HAP-1 (cell line): ENCODE results near the gene WWP2.

ENCODE experiments used
- DNase-seq, 2 experiments: peaks; one replicate each; pipeline ENCODE4 v3.0.0-alpha.2; 2016 to 2020; ENCODE audit warnings: low spot score in 2 of 2
- H3K27me3 ChIP-seq: fragments of 250-450 bp; sonication (Bioruptor Pico); 2 replicates; pipeline ENCODE4 v1.5.1; 2020; ENCODE audit warnings: low read depth, mild to moderate bottlenecking, moderate library complexity
- H3K36me3 ChIP-seq: fragments of 250-450 bp; sonication (Bioruptor Pico); replicated peaks from 2 replicates; pipeline ENCODE4 v1.5.1; 2020; ENCODE audit warnings: mild to moderate bottlenecking
- H3K4me1 ChIP-seq: fragments of 250-450 bp; sonication (Bioruptor Pico); 2 replicates; pipeline ENCODE4 v1.5.1; 2020; ENCODE audit warnings: mild to moderate bottlenecking
- H3K4me3 ChIP-seq: fragments of 250-450 bp; sonication (Bioruptor Pico); 2 replicates; pipeline ENCODE4 v1.5.1; 2020; ENCODE audit warnings: mild to moderate bottlenecking, moderate library complexity
- H3K9me3 ChIP-seq: fragments of 250-450 bp; sonication (Bioruptor Pico); 2 replicates; pipeline ENCODE4 v1.5.1; 2020; ENCODE audit warnings: mild to moderate bottlenecking, moderate library complexity
- in situ Hi-C: fragments of 300-500 bp; cut with MboI; formaldehyde crosslinking; loops from 3 replicates; pipeline ENCODE4 v1.14.3; 2020; ENCODE audit warnings: low sequenced_read_pairs, inconsistent platforms, mixed read lengths

The WWP2 gene

GRCh38 chr16:69934751-69935150 is 172.6 kb downstream of the WWP2 start:
- in situ Hi-C loops = loop anchor here (25.0 kb wide), 1 partner anchor 147 kb away; no protein-coding TSS in a partner anchor
- no peaks in the 10 kb centered on the region for H3K9me3 ChIP-seq
- H3K4me1 ChIP-seq = no peaks in the 10 kb centered on the region
- DNase-seq = no peak
- H3K27me3 ChIP-seq = no peaks in the 10 kb centered on the region
- no peak overlapping the region for H3K4me3 ChIP-seq
- H3K36me3 ChIP-seq = peaks cover 7% of the 10 kb centered on the region

DNA sequence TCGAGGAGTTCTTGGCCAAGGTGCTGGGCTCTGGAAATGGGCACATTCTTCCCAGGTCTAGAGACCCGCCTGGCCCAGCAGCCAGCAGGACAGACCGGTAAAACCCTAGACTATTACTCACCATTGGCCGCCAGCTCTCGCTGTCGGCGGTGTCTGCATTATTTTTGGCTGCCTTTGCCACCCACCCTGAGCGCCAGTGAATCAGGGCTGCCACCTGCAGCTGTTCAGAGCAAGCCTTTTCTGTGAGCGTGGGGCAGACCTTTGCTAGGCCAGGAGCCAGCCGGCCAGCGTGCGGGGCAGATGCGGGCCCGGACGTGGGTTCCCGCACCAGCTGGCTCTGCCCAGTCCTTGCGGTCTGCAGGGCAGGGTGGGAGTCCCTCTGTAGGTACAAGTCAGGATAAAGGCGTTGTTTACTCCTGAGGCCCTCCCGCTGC is 173.2 kb downstream of the WWP2 start:
- H3K27me3 ChIP-seq = no peaks in the 10 kb centered on the region
- H3K4me3 ChIP-seq = no peak overlapping the region
- H3K36me3 ChIP-seq = peaks cover 3% of the 10 kb centered on the region; the same call in 1 of the 2 replicates
- in situ Hi-C loops = loop anchor here (25.0 kb wide), 1 partner anchor 148 kb away; no protein-coding TSS in a partner anchor
- DNase-seq = no peak
- H3K9me3 ChIP-seq = no peaks in the 10 kb centered on the region
- no peaks in the 10 kb centered on the region for H3K4me1 ChIP-seq

GRCh38 chr16:69935740-69936139 is 173.6 kb downstream of the WWP2 start:
- Histone ChIP-seq H3K4me1 (no peaks in the 10 kb centered on the region), H3K9me3 (no peaks in the 10 kb centered on the region), H3K36me3 (peaks cover 3% of the 10 kb centered on the region; the same call in 1 of the 2 replicates), H3K27me3 (no peaks in the 10 kb centered on the region), H3K4me3 (no peak overlapping the region)
- DNase-seq = no peak
- in situ Hi-C loops = loop anchor here (25.0 kb wide), 1 partner anchor 148 kb away; no protein-coding TSS in a partner anchor

GRCh38 chr16:69936252-69936651 is 174.1 kb downstream of the WWP2 start:
- H3K4me3 ChIP-seq = no peak overlapping the region
- H3K27me3 ChIP-seq = no peaks in the 10 kb centered on the region
- H3K9me3 ChIP-seq = no peaks in the 10 kb centered on the region
- H3K4me1 ChIP-seq = no peaks in the 10 kb centered on the region
- DNase-seq = no peak
- H3K36me3 ChIP-seq = peaks cover 3% of the 10 kb centered on the region; the same call in 1 of the 2 replicates
- in situ Hi-C loops = loop anchor here (25.0 kb wide), 1 partner anchor 149 kb away; no protein-coding TSS in a partner anchor

- no peak overlapping the region for H3K4me3 ChIP-seq
- in situ Hi-C loops = loop anchor here (25.0 kb wide), 1 partner anchor 149 kb away; no protein-coding TSS in a partner anchor
- H3K4me1 ChIP-seq = no peaks in the 10 kb centered on the region
- no peaks in the 10 kb centered on the region for H3K9me3 ChIP-seq
- H3K36me3 ChIP-seq = peaks cover 3% of the 10 kb centered on the region; the same call in 1 of the 2 replicates
- DNase-seq = no peak
- no peaks in the 10 kb centered on the region for H3K27me3 ChIP-seq
These were observed 174.6 kb downstream of the WWP2 start for GRCh38 chr16:69936751-69937211.

DNA sequence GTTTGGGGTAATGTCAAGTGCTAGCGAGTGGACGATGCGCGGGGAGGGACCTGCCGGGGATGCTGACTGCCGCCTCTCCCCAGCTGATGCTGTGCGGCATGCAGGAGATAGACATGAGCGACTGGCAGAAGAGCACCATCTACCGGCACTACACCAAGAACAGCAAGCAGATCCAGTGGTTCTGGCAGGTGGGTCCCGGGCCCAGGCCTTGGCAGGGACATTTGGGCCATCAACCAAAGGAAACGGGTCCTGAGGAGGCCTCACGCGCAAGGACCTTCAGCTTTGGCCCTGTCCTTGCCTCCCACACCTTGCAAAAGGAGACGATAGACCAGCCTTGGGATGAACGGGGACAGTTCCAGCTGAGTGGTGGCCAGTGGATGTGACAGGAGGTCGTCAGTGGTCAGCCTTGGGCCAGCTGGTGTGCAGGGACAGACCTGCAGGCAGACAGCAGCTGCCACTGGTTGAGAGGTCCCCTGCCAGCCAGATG is 175.4 kb downstream of the WWP2 start:
- Histone ChIP-seq H3K27me3 (no peaks in the 10 kb centered on the region), H3K4me1 (no peaks in the 10 kb centered on the region), H3K9me3 (no peaks in the 10 kb centered on the region), H3K4me3 (no peak overlapping the region), H3K36me3 (peaks cover 3% of the 10 kb centered on the region; the same call in 1 of the 2 replicates)
- in situ Hi-C loops = loop anchor here (25.0 kb wide), 1 partner anchor 150 kb away; no protein-coding TSS in a partner anchor
- no peak for DNase-seq

- peaks cover 3% of the 10 kb centered on the region; the same call in 1 of the 2 replicates for H3K36me3 ChIP-seq
- H3K4me3 ChIP-seq = no peak overlapping the region
- H3K27me3 ChIP-seq = no peaks in the 10 kb centered on the region
- DNase-seq = no peak
- H3K4me1 ChIP-seq = no peaks in the 10 kb centered on the region
- H3K9me3 ChIP-seq = no peaks in the 10 kb centered on the region
- in situ Hi-C loops = loop anchor here (25.0 kb wide), 1 partner anchor 152 kb away; no protein-coding TSS in a partner anchor
These were observed 177.1 kb downstream of the WWP2 start for GRCh38 chr16:69938981-69939820.

DNA sequence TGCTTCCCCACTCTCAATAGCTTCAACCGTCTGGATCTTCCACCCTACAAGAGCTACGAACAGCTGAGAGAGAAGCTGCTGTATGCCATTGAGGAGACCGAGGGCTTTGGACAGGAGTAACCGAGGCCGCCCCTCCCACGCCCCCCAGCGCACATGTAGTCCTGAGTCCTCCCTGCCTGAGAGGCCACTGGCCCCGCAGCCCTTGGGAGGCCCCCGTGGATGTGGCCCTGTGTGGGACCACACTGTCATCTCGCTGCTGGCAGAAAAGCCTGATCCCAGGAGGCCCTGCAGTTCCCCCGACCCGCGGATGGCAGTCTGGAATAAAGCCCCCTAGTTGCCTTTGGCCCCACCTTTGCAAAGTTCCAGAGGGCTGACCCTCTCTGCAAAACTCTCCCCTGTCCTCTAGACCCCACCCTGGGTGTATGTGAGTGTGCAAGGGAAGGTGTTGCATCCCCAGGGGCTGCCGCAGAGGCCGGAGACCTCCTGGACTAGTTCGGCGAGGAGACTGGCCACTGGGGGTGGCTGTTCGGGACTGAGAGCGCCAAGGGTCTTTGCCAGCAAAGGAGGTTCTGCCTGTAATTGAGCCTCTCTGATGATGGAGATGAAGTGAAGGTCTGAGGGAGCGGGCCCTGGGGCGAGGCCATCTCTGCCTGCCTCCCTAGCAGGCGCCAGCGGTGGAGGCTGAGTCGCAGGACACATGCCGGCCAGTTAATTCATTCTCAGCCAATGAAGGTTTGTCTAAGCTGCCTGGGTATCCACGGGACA is 177.9 kb downstream of the WWP2 start:
- DNase-seq = no peak
- peaks cover 3% of the 10 kb centered on the region; the same call in 1 of the 2 replicates for H3K36me3 ChIP-seq

GRCh38 chr16:69940676-69941075 is 178.5 kb downstream of the WWP2 start:
- no peak overlapping the region for H3K4me3 ChIP-seq
- no peak for DNase-seq
- H3K4me1 ChIP-seq = no peaks in the 10 kb centered on the region
- peaks cover 3% of the 10 kb centered on the region; the same call in 1 of the 2 replicates for H3K36me3 ChIP-seq
- H3K9me3 ChIP-seq = no peaks in the 10 kb centered on the region
- in situ Hi-C loops = loop anchor here (25.0 kb wide), 1 partner anchor 153 kb away; no protein-coding TSS in a partner anchor
- H3K27me3 ChIP-seq = no peaks in the 10 kb centered on the region

More for the DNA sequence above, 177.9 kb downstream of the WWP2 start:
- Histone ChIP-seq H3K27me3 (no peaks in the 10 kb centered on the region), H3K4me1 (no peaks in the 10 kb centered on the region), H3K9me3 (no peaks in the 10 kb centered on the region), H3K4me3 (no peak overlapping the region)
- in situ Hi-C loops = loop anchor here (25.0 kb wide), 1 partner anchor 153 kb away; no protein-coding TSS in a partner anchor

GRCh38 chr16:69941251-69942098 is 179.3 kb downstream of the WWP2 start:
- Histone ChIP-seq H3K36me3 (no peaks in the 10 kb centered on the region; the same call in 1 of the 2 replicates), H3K4me3 (no peak overlapping the region), H3K9me3 (no peaks in the 10 kb centered on the region), H3K27me3 (no peaks in the 10 kb centered on the region), H3K4me1 (no peaks in the 10 kb centered on the region)
- DNase-seq = no peak
- in situ Hi-C loops = loop anchor here (25.0 kb wide), 1 partner anchor 154 kb away; no protein-coding TSS in a partner anchor

DNA sequence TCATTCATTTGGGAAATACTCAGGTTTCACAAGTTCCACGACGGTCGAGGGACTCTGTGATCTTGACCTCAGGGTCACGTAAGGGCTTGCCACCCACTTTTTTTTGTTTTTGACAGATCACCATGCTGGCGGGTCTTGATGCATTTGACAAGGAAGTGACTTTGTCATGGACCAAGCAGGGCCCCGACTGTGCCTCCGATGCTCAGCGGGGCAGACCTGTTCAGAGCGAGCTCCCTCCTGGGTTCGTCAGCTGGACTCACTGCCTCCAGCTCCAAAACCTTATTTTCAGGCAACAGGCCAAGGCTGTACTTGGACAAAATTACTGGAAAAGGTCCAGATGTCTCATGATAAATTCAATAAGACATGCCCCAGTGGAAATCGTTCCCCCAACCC is 180.0 kb downstream of the WWP2 start:
- no peak for DNase-seq
- Histone ChIP-seq H3K27me3 (no peaks in the 10 kb centered on the region), H3K4me1 (no peaks in the 10 kb centered on the region), H3K4me3 (no peak overlapping the region), H3K36me3 (no peaks in the 10 kb centered on the region), H3K9me3 (no peaks in the 10 kb centered on the region)
- in situ Hi-C loops = loop anchor here (25.0 kb wide), 1 partner anchor 155 kb away; no protein-coding TSS in a partner anchor

DNA sequence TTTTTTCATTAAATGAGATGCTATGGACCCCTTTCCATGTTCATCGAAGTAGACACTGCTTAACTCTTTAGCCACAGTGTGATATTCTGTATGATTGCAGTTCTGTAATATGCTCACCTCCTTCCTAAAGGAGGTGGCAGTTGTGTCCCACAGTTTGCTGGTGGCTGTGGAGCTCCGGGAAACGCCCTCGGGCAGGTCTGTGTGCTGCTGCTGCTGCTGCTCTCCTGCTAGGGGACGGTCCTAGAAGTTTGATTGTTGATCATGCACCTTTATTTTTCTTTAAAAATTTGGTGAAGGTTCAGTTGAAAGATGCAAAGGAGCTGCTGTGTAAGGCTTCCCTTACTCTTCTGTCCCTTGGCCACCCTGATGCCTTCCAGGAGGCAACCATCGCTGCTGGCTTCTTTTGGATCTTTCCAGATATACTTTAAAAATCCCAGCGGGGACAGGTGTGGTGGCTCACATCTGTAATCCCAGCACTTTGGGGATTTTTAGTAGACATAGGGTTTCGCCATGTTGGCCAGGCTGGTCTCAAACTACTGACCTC is 180.6 kb downstream of the WWP2 start:
- no peak overlapping the region for H3K4me3 ChIP-seq
- in situ Hi-C loops = loop anchor here (25.0 kb wide), 1 partner anchor 155 kb away; no protein-coding TSS in a partner anchor
- H3K9me3 ChIP-seq = no peaks in the 10 kb centered on the region
- no peaks in the 10 kb centered on the region for H3K36me3 ChIP-seq
- H3K4me1 ChIP-seq = no peaks in the 10 kb centered on the region
- no peaks in the 10 kb centered on the region for H3K27me3 ChIP-seq
- no peak for DNase-seq
